ENCODE data around the gene BABAM2.

GRCh38 chr2:28030600-28030999 lies 140.1 kb downstream of the BABAM2 start:
- TF ChIP-seq, protein P1, sequence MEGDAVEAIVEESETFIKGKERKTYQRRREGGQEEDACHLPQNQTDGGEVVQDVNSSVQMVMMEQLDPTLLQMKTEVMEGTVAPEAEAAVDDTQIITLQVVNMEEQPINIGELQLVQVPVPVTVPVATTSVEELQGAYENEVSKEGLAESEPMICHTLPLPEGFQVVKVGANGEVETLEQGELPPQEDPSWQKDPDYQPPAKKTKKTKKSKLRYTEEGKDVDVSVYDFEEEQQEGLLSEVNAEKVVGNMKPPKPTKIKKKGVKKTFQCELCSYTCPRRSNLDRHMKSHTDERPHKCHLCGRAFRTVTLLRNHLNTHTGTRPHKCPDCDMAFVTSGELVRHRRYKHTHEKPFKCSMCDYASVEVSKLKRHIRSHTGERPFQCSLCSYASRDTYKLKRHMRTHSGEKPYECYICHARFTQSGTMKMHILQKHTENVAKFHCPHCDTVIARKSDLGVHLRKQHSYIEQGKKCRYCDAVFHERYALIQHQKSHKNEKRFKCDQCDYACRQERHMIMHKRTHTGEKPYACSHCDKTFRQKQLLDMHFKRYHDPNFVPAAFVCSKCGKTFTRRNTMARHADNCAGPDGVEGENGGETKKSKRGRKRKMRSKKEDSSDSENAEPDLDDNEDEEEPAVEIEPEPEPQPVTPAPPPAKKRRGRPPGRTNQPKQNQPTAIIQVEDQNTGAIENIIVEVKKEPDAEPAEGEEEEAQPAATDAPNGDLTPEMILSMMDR (IDR thresholded peaks at IDR 0.05; ENCODE audit: insufficient read depth, low read length, poor library complexity, severe bottlenecking) = no peak
- no peak for TF ChIP-seq EZH2phosphoT487 (conservative IDR thresholded peaks at IDR 0.05; ENCODE audit: low read length)

Measured in SU-DHL-6 (cell line).